SK-N-SH treated with all-trans-retinoic acid at 6 μM for 48 hours (cell line): ENCODE measurements around the gene DCLK1.

Source experiments
- ATAC-seq: fragments of 200-7000 bp; cut with Tn5 transposase; 3 replicates; pipeline ENCODE4 v1.9.1; 2020; ENCODE audit warnings: mild to moderate bottlenecking, moderate library complexity
- BACH2 ChIP-seq: fragments of 250-450 bp; sonication (Bioruptor Pico); IDR thresholded peaks from 2 replicates; pipeline ENCODE4 v1.9.0; 2021; ENCODE audit warnings: mild to moderate bottlenecking, borderline replicate concordance
- CREB5 ChIP-seq: fragments of 250-450 bp; sonication (Bioruptor Pico); IDR thresholded peaks from 2 replicates; pipeline ENCODE4 v1.5.1; 2020; ENCODE audit warnings: low read depth, mild to moderate bottlenecking, moderate library complexity
- CSDC2 ChIP-seq: fragments of 250-450 bp; sonication (Bioruptor Pico); IDR thresholded peaks from 2 replicates; pipeline ENCODE4 v1.5.0; 2020; ENCODE audit warnings: mild to moderate bottlenecking, moderate library complexity
- ISL1 ChIP-seq: fragments of 250-450 bp; sonication (Bioruptor Pico); IDR thresholded peaks from 2 replicates; pipeline ENCODE4 v2.1.2; 2022; ENCODE audit warnings: mild to moderate bottlenecking, moderate library complexity
- OSR1 ChIP-seq: fragments of 250-450 bp; sonication (Bioruptor Pico); IDR thresholded peaks from 2 replicates; pipeline ENCODE4 v1.8.0; 2022; ENCODE audit warnings: moderate library complexity, mild to moderate bottlenecking, inconsistent platforms
- PPARA ChIP-seq: fragments of 250-450 bp; sonication (Bioruptor Pico); IDR thresholded peaks from 2 replicates; pipeline ENCODE4 v1.5.0; 2020; ENCODE audit warnings: mild to moderate bottlenecking, borderline replicate concordance
- RARB ChIP-seq: fragments of 250-450 bp; sonication (Bioruptor Pico); IDR thresholded peaks from 2 replicates; pipeline ENCODE4 v1.8.0; 2021; ENCODE audit warnings: mild to moderate bottlenecking, moderate library complexity
- SNAI2 ChIP-seq: fragments of 250-450 bp; sonication (Bioruptor Pico); IDR thresholded peaks from 2 replicates; pipeline ENCODE4 v1.5.0; 2020; ENCODE audit warnings: mild to moderate bottlenecking, moderate library complexity
- TCF4 ChIP-seq: fragments of 250-450 bp; sonication (Bioruptor Pico); IDR thresholded peaks from 2 replicates; pipeline ENCODE4 v1.8.0; 2021; ENCODE audit warnings: mild to moderate bottlenecking, moderate library complexity, borderline replicate concordance
- TOX ChIP-seq: fragments of 250-450 bp; sonication (Bioruptor Pico); IDR thresholded peaks from 2 replicates; pipeline ENCODE4 v1.8.0; 2021; ENCODE audit warnings: mild to moderate bottlenecking, moderate library complexity, borderline replicate concordance
- TSHZ2 ChIP-seq: fragments of 250-450 bp; sonication (Bioruptor Pico); IDR thresholded peaks from 2 replicates; pipeline ENCODE4 v1.5.0; 2020; ENCODE audit warnings: mild to moderate bottlenecking, moderate library complexity
- ZC3H10 ChIP-seq: fragments of 250-450 bp; sonication (Bioruptor Pico); IDR thresholded peaks from 2 replicates; pipeline ENCODE4 v1.5.1; 2021; ENCODE audit warnings: mild to moderate bottlenecking, moderate library complexity
- ZFP3 ChIP-seq: fragments of 250-450 bp; sonication (Bioruptor Pico); IDR thresholded peaks from 2 replicates; pipeline ENCODE4 v1.5.0; 2020; ENCODE audit warnings: mild to moderate bottlenecking, moderate library complexity
- ZFP30 ChIP-seq: fragments of 450-650 bp; formaldehyde crosslinking; IDR thresholded peaks from 2 replicates; pipeline ENCODE4 v1.5.0; 2022; ENCODE audit warnings: mild to moderate bottlenecking, moderate library complexity
- ZNF70 ChIP-seq: fragments of 450-650 bp; formaldehyde crosslinking; IDR thresholded peaks from 2 replicates; pipeline ENCODE4 v1.5.0; 2020; ENCODE audit warnings: mild to moderate bottlenecking, moderate library complexity
- ZNF8 ChIP-seq: fragments of 450-650 bp; formaldehyde crosslinking; IDR thresholded peaks from 2 replicates; pipeline ENCODE4 v1.5.0; 2020; ENCODE audit warnings: mild to moderate bottlenecking, moderate library complexity
- TF ChIP-seq, protein P1 (sequence below): fragments of 250-450 bp; sonication (Bioruptor Pico); IDR thresholded peaks from 2 replicates; pipeline ENCODE4 v1.8.0; 2021; ENCODE audit warnings: low read depth, mild to moderate bottlenecking, moderate library complexity, borderline replicate concordance
- TF ChIP-seq, protein P2 (sequence below): fragments of 250-450 bp; sonication (Bioruptor Pico); IDR thresholded peaks from 2 replicates; pipeline ENCODE4 v1.5.1; 2021; ENCODE audit warnings: mild to moderate bottlenecking, moderate library complexity

Gene DCLK1

DNA sequence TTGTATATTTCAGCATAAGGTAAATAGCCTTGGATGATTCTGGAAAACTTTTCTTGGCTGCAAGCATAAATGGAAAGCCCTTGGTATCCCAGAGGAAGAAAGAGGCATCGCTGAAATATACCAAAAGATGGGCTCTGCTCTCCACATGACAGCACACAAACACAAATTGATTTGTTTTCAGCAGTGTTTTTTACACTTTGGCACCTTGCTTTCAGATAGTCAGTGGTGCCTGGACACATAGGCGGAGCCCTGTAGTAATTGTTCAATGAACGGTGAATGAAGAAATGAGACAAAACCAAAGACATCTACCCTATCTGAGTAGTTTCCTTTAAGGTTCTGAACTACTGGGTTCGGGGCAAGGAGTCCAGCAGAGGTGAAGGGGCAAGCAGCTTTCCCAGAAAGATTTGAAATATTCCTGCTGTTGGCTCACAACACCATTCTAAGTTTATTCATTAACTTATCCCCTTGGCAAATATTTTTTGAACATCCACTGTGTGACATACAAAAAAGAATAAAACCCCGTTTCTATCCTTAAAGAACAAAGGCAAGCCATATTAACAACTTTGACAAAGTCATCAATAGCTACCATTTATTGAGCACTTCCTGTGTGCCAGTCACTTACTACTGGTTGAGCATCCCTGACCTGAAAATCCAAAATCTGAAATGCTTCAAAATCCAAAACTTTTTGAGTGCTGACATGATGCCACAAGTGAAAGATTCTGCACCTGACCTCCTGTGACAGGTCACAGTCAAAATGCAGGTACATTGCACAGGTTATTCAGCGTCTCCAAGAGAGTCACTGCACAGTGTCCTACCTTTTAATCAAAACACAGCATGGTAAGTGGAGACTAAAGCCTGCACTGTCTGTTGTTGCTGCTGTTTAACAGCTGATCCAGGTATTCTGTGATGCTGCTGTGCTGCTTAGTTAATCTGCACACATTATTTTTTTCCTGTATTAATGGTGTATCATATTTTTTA, 238.1 kb downstream of the DCLK1 start (continued):
- no peak for TF ChIP-seq CREB5 (CRISPR knock-in tag)
- TF ChIP-seq ZNF8 (CRISPR knock-in tag): no peak
- no peak for TF ChIP-seq ZFP3
- no peak for TF ChIP-seq OSR1 (CRISPR knock-in tag)
- no peak for TF ChIP-seq SNAI2 (CRISPR knock-in tag)
- no peak for TF ChIP-seq PPARA (CRISPR knock-in tag)
- no peak for TF ChIP-seq TOX (CRISPR knock-in tag)
- TF ChIP-seq RARB (CRISPR knock-in tag): no peak
- no peak for TF ChIP-seq BACH2
- no peak for TF ChIP-seq TSHZ2 (CRISPR knock-in tag)

- TF ChIP-seq, protein P1, sequence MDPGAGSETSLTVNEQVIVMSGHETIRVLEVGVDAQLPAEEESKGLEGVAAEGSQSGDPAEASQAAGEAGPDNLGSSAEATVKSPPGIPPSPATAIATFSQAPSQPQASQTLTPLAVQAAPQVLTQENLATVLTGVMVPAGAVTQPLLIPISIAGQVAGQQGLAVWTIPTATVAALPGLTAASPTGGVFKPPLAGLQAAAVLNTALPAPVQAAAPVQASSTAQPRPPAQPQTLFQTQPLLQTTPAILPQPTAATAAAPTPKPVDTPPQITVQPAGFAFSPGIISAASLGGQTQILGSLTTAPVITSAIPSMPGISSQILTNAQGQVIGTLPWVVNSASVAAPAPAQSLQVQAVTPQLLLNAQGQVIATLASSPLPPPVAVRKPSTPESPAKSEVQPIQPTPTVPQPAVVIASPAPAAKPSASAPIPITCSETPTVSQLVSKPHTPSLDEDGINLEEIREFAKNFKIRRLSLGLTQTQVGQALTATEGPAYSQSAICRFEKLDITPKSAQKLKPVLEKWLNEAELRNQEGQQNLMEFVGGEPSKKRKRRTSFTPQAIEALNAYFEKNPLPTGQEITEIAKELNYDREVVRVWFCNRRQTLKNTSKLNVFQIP (CRISPR knock-in tag): no peak
- TF ChIP-seq BACH2 (no peak), RARB (CRISPR knock-in tag) (no peak), PPARA (CRISPR knock-in tag) (no peak), ZC3H10 (no peak), CSDC2 (CRISPR knock-in tag) (no peak), OSR1 (CRISPR knock-in tag) (no peak), TCF4 (CRISPR knock-in tag) (no peak)
- TF ChIP-seq, all 23 proteins: peak for 0
- ATAC-seq: peak; percentile 54
Measured at GRCh38 chr13:35891507-35892441, 239.4 kb downstream of the DCLK1 start.

DNA sequence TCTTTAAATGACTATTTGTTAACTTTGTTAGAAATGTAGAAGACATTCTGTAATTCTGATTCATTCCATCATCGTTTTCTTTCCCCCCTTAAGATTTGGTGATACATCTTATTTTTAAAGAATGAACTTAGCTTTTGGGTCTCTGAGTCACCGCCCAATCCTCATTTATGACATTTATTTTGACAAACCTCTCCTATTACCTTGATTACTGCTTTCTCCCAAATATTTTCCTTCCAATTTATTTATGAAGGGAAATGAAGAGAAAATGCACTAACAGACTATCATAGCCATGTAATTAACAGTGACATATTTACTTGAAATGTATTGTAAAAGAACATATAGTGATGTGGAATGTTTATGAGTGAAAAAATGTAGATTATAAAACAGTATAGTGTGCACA, 241.6 kb downstream of the DCLK1 start:
- TF ChIP-seq ISL1 (CRISPR knock-in tag) (peak; percentile 87), CREB5 (CRISPR knock-in tag) (no peak), TSHZ2 (CRISPR knock-in tag) (no peak), TCF4 (CRISPR knock-in tag) (no peak), ZFP30 (no peak), PPARA (CRISPR knock-in tag) (no peak), CSDC2 (CRISPR knock-in tag) (no peak), OSR1 (CRISPR knock-in tag) (no peak), RARB (CRISPR knock-in tag) (no peak), SNAI2 (CRISPR knock-in tag) (no peak), ZC3H10 (peak; percentile 91), ZNF70 (no peak), TOX (CRISPR knock-in tag) (no peak), BACH2 (no peak), ZNF8 (CRISPR knock-in tag) (no peak)
- TF ChIP-seq, protein P2, sequence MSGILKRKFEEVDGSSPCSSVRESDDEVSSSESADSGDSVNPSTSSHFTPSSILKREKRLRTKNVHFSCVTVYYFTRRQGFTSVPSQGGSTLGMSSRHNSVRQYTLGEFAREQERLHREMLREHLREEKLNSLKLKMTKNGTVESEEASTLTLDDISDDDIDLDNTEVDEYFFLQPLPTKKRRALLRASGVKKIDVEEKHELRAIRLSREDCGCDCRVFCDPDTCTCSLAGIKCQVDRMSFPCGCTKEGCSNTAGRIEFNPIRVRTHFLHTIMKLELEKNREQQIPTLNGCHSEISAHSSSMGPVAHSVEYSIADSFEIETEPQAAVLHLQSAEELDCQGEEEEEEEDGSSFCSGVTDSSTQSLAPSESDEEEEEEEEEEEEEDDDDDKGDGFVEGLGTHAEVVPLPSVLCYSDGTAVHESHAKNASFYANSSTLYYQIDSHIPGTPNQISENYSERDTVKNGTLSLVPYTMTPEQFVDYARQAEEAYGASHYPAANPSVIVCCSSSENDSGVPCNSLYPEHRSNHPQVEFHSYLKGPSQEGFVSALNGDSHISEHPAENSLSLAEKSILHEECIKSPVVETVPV: no peak
- no peak for ATAC-seq
